ENCODE results near the gene VDAC2. TPM values are rescaled to one million over a fixed set of nuclear protein-coding genes. Genes with fewer than 3 reads are reported as not detected.

Gene VDAC2
- polyA plus RNA-seq, 1 experiment: 80.9 TPM

DNA sequence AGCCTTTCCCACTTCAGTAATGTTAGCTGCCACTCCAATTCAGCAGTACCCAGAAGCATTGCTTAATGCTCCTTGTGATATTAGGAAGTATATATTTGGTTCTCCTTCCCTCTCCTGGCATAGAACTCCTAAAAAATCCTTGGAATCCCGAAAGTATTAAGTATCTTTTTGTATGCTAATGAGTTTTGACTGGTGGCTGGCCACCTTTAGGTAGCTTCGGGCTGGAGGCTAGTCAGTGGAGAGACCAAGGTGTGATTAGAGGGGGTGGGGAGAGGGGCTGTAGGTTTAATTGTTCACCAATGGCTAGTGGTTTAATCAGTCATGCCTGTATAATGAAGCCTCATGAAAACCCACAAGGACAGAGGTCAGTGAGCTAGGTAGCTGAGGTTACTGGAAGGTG is 12.9 kb downstream of the VDAC2 start:
- ChIA-PET CTCF (interaction anchor here (1.3 kb wide), 2 partner anchors 9 to 123 kb away, joined by 3 read pairs; no protein-coding TSS in a partner anchor), POLR2A (interaction anchor here (0.5 kb wide), 1 partner anchor 313 kb away, joined by 3 read pairs; no protein-coding TSS in a partner anchor)
- Histone ChIP-seq H3K4me3 (ENCODE audit: low read depth, low read length) (no peak overlapping the region), H3K27me3 (ENCODE audit: control insufficient read depth, insufficient read depth, low read length) (no peaks in the 10 kb centered on the region), H3K36me3 (ENCODE audit: control insufficient read depth, insufficient read depth, low read length) (peaks cover 10% of the 10 kb centered on the region)
- no peak for DNase-seq (ENCODE audit: low read depth)
- TF ChIP-seq CTCF (IDR thresholded peaks at IDR 0.05; ENCODE audit: insufficient read depth, low read depth, low read length): no peak

DNA sequence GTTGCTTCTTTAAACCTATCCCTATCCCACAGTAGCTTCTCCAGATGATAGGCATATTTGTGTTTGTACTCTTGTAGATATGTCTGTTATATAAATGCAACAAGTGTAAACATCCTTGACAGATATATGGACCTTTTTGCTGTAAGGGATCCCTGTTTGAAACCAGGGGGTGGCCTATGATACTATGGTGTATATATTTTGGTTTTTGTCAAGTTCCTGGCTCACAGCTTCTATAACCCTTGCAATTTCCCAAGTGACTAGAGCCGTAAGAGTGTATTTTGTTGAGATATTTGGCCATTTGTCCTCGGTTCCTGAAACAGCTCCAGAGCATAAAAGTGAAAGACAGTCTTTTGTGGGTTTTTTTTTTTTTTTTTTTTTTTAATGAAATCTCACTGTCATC is 15.5 kb downstream of the VDAC2 start:
- Histone ChIP-seq H3K36me3 (ENCODE audit: control insufficient read depth, insufficient read depth, low read length) (peaks cover 5% of the 10 kb centered on the region), H3K4me3 (ENCODE audit: low read depth, low read length) (no peak overlapping the region), H3K27me3 (ENCODE audit: control insufficient read depth, insufficient read depth, low read length) (no peaks in the 10 kb centered on the region)
- ChIA-PET POLR2A (interaction anchor here (0.6 to 0.8 kb wide), 2 partner anchors 9 to 1178 kb away, joined by 3 to 7 read pairs; no protein-coding TSS in a partner anchor), CTCF (interaction anchor here (1.4 to 14.7 kb wide), 5 partner anchors 9 to 982 kb away, joined by 3 to 292 read pairs (median 8); partner anchors contain the start of gene COMTD1)
- TF ChIP-seq CTCF (IDR thresholded peaks at IDR 0.05; ENCODE audit: insufficient read depth, low read depth, low read length): no peak
- DNase-seq (ENCODE audit: low read depth): no peak

DNA sequence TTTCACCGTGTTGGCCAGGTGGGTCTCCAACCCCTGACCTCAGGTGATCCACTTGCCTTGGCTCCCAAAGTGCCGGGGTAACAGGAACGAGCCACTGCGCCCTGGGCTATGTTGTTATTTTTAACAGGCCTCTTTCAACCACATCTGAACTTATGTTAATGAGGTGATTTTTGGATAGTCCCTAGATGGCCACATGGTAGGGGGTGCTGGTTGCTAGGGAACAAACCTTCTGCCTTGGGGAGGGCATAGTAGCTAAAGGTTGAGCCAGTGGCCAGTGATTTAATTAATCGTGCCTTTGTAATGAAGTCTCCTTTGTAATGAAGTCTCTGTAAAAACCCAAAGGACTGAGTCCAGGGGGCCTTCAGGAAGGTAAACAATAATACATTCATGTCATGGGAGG is 16.1 kb downstream of the VDAC2 start:
- CTCF ChIA-PET: interaction anchor here (1.3 to 14.7 kb wide), 3 partner anchors 8 to 43 kb away, joined by 3 to 292 read pairs (median 19); partner anchors contain the start of gene COMTD1
- POLR2A ChIA-PET: interaction anchor here (0.8 kb wide), 1 partner anchor 10 kb away, joined by 3 read pairs; no protein-coding TSS in a partner anchor
- no peak for DNase-seq (ENCODE audit: low read depth)
- no peak for TF ChIP-seq CTCF (IDR thresholded peaks at IDR 0.05; ENCODE audit: insufficient read depth, low read depth, low read length)
- Histone ChIP-seq H3K4me3 (ENCODE audit: low read depth, low read length) (no peak overlapping the region), H3K27me3 (ENCODE audit: control insufficient read depth, insufficient read depth, low read length) (no peaks in the 10 kb centered on the region), H3K36me3 (ENCODE audit: control insufficient read depth, insufficient read depth, low read length) (peaks cover 4% of the 10 kb centered on the region; the same call in 1 of the 2 replicates)

GRCh38 chr10:75228278-75228677 is 17.7 kb downstream of the VDAC2 start:
- CTCF ChIA-PET: interaction anchor here (0.5 to 14.7 kb wide), 3 partner anchors 12 to 187 kb away, joined by 3 to 292 read pairs (median 4); no protein-coding TSS in a partner anchor
- DNase-seq (ENCODE audit: low read depth): no peak
- Histone ChIP-seq H3K36me3 (ENCODE audit: control insufficient read depth, insufficient read depth, low read length) (peaks cover 1% of the 10 kb centered on the region; the same call in 1 of the 2 replicates), H3K4me3 (ENCODE audit: low read depth, low read length) (no peak overlapping the region), H3K27me3 (ENCODE audit: control insufficient read depth, insufficient read depth, low read length) (no peaks in the 10 kb centered on the region)
- TF ChIP-seq CTCF (IDR thresholded peaks at IDR 0.05; ENCODE audit: insufficient read depth, low read depth, low read length): no peak
- POLR2A ChIA-PET: interaction anchor here (0.6 kb wide), 1 partner anchor 838 kb away, joined by 3 read pairs; no protein-coding TSS in a partner anchor

DNA sequence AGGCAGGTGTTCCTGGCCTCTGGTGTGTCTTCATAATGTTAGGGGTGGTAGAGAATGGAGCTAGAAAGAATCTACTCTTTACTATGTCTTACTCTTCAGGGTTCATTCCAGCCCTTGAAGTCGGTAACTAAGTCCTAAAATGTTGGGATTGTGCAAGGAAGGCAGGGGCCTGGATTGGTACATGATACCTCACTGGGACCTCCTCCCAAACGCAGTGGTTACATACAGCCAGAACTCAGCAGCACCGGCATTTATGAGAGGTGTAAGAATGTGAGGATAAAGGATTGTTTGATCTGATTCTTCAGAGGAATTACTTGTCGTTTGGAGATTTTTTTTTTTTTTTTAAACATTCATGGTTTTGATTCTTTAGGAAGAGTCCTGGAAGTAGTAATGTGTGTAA is 18.2 kb downstream of the VDAC2 start:
- Histone ChIP-seq H3K27me3 (ENCODE audit: control insufficient read depth, insufficient read depth, low read length) (no peaks in the 10 kb centered on the region), H3K36me3 (ENCODE audit: control insufficient read depth, insufficient read depth, low read length) (no peaks in the 10 kb centered on the region; the same call in none of the 2 replicates), H3K4me3 (ENCODE audit: low read depth, low read length) (no peak overlapping the region)
- TF ChIP-seq CTCF (IDR thresholded peaks at IDR 0.05; ENCODE audit: insufficient read depth, low read depth, low read length): no peak
- ChIA-PET POLR2A (no interaction called here), CTCF (interaction anchor here (0.5 to 14.7 kb wide), 3 partner anchors 12 to 187 kb away, joined by 3 to 292 read pairs (median 4); no protein-coding TSS in a partner anchor)
- DNase-seq (ENCODE audit: low read depth): no peak

Data from BJ (cell line).